GM18867 (cell line): ENCODE data around the gene MEGF6.
"Not testable (repeated sequence)": the region's sequence is repeated elsewhere in the genome, so short reads cannot be mapped to it uniquely, and the experiment has no call there.

Experiments
- ATAC-seq: cut with Tn5 transposase; IDR thresholded peaks from one replicate; pipeline ENCODE4 v1.9.1; 2021; ENCODE audit warnings: mild to moderate bottlenecking, moderate library complexity; ENCODE audit not compliant: unreplicated experiment

MEGF6 gene

DNA sequence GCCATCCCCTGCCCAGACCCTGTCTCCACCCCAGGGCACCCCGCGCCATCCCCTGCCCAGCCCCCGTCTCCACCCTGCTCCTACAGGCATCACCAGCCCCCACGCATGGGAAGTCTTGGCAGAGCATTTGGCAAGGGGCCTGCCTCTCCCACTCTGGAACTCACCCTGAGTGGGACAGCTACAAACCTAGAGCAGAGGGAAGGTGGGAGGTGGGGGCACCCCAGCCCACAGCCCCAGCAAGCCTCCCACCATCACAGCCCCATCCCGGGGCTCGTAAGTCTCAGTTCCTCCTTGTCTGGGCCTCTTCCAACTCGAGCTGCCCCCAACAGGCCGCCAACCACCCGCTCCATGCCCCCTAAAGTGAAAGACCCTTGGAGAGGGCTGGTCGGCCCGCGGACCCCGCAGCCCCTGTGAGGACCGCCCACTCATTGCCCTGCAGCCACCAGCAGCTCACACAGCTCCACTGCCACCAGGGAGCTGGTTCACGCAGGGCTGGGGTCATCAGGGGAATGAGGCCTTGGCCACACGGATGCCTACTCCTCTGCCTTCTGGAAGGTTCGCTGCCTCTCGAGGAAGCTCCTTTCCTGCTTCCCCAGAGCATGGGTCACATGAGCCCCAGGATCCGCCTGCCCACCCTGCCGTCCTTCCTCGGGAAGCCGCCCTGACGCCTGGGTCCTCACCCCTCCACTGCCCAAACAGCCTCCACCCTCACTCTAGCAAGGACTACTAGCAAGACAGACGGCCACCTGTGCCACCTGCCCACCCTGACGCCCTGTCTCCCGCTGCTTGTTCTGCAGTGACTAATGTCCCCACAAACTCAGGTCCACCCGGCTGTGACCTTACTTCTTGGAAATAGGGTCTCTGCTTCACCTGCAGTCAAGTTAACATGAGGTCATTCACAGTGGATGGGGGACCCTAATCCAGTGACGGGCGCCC is 14.4 kb downstream of the MEGF6 start:
- no peak for ATAC-seq

GRCh38 chr1:3595949-3596348 is 15.4 kb downstream of the MEGF6 start:
- no peak for ATAC-seq

DNA sequence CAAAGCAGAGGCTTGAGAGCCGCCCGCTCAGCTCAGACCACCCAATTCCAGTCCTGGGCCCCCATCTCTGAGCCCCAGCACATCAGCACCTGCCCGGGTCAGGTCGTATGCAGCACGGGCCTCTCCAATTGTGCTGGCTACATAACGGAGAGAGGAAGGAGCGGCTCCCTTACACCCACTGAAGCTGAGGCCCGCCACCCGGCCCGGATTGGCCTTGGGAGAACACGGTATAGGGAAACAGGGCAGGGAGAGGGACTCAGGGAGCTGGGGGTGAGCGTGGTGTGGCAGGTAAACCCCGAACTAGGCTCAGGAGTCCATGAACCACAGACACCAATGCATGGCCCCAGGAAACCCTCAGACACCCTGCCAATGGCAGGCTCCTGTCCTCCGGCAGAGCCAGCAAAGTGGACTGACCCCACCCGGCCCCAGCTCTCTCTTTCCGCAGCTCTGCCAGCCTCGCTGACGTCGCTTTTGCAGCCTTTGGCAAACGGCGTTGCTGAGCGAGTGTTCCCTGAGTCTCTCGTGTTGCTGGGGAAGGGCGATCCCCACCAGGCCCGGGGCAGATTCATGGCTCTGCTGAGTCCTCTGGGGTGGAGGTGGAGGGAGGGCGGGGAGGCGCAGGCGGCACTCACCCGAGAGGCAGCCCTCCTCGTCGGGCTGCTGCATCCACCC is 16.5 kb downstream of the MEGF6 start:
- no peak for ATAC-seq

- no peak for ATAC-seq
These were observed 17.6 kb downstream of the MEGF6 start for GRCh38 chr1:3593745-3594144.

DNA sequence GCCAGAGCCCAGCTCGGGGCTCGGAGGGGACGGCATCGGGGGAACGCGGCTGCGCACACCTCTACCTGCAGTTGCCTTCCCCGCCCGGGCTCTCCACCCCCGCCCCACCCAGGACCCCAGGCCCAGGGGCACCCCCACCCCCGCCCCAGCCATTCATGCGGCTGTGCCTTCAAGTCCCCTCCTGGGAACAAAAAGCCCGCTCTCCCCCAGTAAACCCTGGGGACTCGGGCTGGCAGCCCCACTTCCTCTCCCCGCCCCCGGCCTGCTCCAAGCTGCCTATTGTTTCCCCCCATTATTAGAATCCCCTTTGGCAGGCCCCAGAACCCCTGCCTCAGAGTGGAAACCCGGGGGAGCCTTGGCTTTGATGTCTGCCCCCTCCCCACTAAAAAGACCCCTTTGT is 18.0 kb downstream of the MEGF6 start:
- no peak for ATAC-seq

- ATAC-seq, result no peak
These were observed 20.1 kb downstream of the MEGF6 start for GRCh38 chr1:3590951-3591865.

- ATAC-seq, result no peak
These were observed 21.1 kb downstream of the MEGF6 start for GRCh38 chr1:3590139-3590763.

DNA sequence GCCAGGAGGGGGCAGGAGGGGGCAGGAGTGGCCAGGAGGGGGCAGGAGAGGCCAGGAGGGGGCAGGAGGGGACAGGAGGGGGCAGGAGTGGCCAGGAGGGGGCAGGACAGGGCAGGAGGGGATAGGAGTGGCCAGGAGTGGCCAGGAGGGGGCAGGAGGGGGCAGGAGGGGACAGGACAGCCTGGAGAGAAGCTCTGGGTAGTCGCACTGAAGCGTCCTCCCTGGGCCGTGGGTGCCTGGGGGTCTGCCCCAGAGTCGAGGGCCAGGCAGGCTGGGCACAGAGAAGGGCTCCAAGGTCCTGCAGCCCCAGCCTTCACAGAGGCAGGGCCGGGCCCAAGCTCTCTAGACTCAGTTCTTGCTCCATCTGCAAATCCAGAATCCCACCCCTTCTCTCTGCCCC is 22.9 kb downstream of the MEGF6 start:
- ATAC-seq, result no peak

- no peak for ATAC-seq
These were observed 24.1 kb downstream of the MEGF6 start for GRCh38 chr1:3586986-3587759.

DNA sequence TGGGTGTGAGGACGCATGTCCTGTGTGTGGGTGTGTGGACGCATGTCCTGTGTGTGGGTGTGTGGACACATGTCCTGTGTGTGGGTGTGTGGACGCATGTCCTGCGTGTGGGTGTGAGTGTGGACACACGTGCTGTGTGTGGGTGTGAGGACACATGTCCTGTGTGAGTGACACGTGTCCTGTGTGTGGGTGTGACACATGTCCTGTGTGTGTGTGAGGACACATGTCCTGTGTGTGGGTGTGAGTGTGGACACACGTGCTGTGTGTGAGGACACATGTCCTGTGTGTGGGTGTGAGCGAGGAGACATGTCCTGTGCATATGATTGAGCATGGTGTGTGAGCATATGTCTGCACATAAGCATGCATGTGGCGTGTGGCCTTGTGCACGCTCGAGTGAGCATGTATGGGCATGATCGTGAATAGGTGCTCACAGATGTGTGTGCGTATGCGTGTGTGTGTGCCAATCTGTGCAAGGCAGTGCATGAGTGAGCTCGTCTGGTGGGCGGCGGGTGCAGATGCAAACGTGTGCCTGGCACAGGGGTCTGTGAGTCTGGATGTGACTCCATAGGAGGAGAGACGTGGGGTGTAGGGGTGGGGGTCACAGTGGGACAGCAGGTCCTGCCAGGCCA is 25.3 kb downstream of the MEGF6 start:
- ATAC-seq, result no peak

GRCh38 chr1:3585353-3585868 is 25.9 kb downstream of the MEGF6 start:
- ATAC-seq, result not testable (repeated sequence)

DNA sequence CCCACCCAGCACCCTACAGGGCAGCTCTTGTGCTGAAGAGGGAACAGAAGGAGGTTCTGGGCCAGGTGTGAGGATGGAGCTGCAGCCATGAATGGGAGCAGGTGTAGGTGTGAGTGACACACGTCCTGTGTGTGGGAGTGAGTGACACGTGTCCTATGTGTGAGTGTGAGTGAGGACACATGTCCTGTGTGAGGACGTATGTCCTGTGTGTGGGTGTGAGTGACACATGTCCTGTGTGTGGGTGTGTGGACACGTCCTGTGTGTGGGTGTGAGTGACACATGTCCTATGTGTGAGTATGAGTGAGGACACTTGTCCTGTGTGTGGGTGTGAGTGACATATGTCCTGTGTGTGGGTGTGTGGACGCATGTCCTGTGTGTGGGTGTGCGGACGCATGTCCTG is 26.4 kb downstream of the MEGF6 start:
- no peak for ATAC-seq

DNA sequence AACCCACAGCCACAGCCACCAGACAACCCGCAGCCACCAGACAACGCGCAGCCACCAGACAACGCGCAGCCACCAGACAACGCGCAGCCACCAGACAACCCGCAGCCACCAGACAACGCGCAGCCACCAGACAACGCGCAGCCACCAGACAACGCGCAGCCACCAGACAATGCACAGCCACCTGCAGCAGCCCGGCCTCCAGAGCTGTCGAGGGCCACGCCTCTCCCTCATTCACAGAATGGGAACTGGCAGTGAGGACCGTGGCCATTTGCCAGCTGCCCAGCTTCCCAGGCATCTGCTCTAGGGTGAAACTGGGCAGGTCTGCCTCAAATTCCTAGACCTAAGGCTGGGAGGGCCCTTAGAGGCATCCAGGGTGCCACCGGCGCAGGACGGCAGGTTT is 27.6 kb downstream of the MEGF6 start:
- ATAC-seq, result not testable (repeated sequence)

- no peak for ATAC-seq
These were observed 29.8 kb downstream of the MEGF6 start for GRCh38 chr1:3581296-3582036.

DNA sequence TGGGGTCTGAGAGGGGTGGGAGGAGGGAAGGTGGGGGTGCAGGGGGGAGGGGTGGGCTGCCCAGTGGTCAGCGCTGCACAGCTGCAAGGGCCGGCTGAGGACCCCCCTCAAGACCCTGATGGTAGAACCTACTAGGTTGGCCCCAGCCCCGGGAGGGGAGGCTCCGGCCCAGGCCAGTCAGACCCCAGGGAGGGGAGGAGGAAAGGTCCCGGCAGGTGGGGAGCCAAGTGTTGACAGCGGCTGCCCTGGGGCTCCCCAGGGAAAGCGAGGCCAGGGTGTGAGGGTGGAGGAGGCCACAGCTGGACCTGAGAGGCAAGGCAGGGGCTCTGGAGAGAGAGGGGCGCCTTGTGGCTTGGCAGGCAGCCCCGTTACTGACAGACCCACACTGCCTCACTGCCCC is 31.1 kb downstream of the MEGF6 start:
- ATAC-seq, result no peak

DNA sequence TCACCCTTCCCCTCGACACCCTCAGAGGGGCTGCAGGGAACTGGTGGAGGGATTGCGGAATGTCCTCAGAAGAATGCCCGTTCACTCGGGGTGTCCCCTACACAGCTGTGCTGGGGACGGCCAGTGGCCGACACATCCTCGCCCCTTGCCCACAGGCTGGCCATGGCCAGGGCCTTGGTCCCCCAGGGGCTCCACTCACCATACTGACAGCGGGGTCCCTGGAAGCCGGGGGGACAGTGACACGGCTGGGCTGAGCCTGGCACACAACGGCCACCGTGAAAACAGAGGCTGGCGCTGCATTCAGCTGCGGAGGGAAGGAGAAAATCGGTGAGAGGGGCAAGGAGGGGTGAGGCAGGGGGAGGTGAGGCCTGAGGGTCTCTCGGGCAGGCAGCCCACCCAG is 31.7 kb downstream of the MEGF6 start:
- ATAC-seq, result no peak

DNA sequence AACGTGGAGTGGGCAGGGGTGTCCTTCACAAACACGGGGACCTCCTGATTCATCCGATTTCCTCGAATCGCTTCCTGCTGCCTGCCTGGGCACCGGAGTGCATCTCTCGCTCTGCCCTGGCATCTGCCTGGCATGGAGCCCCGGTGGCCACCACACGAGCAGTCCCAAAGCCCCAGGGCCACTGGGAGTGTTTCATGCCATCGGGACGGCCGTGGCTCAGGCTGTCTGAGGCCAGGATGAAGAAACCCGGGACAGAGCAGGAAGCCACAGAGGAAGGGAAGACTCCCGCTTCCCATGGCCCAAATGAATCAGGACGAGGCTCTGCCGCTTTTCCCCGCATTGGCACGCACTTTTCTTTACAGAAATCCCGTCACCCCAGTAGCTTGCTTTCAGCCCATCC is 32.4 kb downstream of the MEGF6 start:
- ATAC-seq, result no peak

GRCh38 chr1:3578433-3578805 is 32.9 kb downstream of the MEGF6 start:
- no peak for ATAC-seq
